Measurements from ENCODE around the gene MRPS2.

- no peak for TF ChIP-seq POLR2A (IDR thresholded peaks at IDR 0.05)
- TF ChIP-seq CTCF (IDR thresholded peaks at IDR 0.05): no peak
Observed at GRCh38 chr9:135461936-135462335, 38.5 kb upstream of the MRPS2 start.

All from sigmoid colon (tissue), 3 donors.